ENCODE measurements around the gene SLC16A10.

GRCh38 chr6:111200350-111201243 lies 113.3 kb downstream of the SLC16A10 start:
- TF ChIP-seq CTCF (IDR thresholded peaks at IDR 0.05) = no peak
- TF ChIP-seq POLR2A (IDR thresholded peaks at IDR 0.05) = no peak

Data from Peyer's patch (tissue), 4 donors.